Trophoblast cell (in vitro differentiated cells and primary cell): Measurements from ENCODE around the gene POLR2L.

Experiments used
- DNase-seq, 2 donors: peaks; one replicate each; pipeline ENCODE4 v3.0.0-alpha.2; 2016
- H2AFZ ChIP-seq: 2 replicates; pipeline ENCODE4 v1.6.1; 2013; ENCODE audit warnings: low read length, moderate library complexity, mild to moderate bottlenecking; ENCODE audit not compliant: insufficient read depth, poor library complexity
- H2AK5ac ChIP-seq: 2 replicates; pipeline ENCODE4 v1.6.1; 2013; ENCODE audit warnings: mild to moderate bottlenecking, low read length
- H2BK120ac ChIP-seq: 2 replicates; pipeline ENCODE4 v1.6.1; 2013; ENCODE audit warnings: low read length, mild to moderate bottlenecking, moderate library complexity; ENCODE audit not compliant: insufficient read depth, poor library complexity
- H2BK12ac ChIP-seq: 2 replicates; pipeline ENCODE4 v1.6.1; 2013; ENCODE audit warnings: mild to moderate bottlenecking, low read length, moderate library complexity
- H2BK5ac ChIP-seq: 2 replicates; pipeline ENCODE4 v1.6.1; 2013; ENCODE audit warnings: low read length, low read depth, moderate library complexity, mild to moderate bottlenecking; ENCODE audit not compliant: poor library complexity
- H3K14ac ChIP-seq: 2 replicates; pipeline ENCODE4 v1.6.1; 2013; ENCODE audit warnings: mild to moderate bottlenecking, low read length
- H3K18ac ChIP-seq: 2 replicates; pipeline ENCODE4 v1.6.1; 2013; ENCODE audit warnings: mild to moderate bottlenecking, low read length
- H3K23ac ChIP-seq: 2 replicates; pipeline ENCODE4 v1.6.1; 2013; ENCODE audit warnings: low read length
- H3K27ac ChIP-seq: 2 replicates; pipeline ENCODE4 v1.5.1; 2013; ENCODE audit warnings: low read depth, mild to moderate bottlenecking, inconsistent platforms, low read length, moderate library complexity
- H3K27me3 ChIP-seq: 2 replicates; pipeline ENCODE4 v1.6.1; 2013; ENCODE audit warnings: inconsistent platforms, mild to moderate bottlenecking, low read length, moderate library complexity; ENCODE audit not compliant: insufficient read depth
- H3K36me3 ChIP-seq, 2 experiments: 1 replicate in 1 of 2; 2 replicates in 1 of 2; pipeline ENCODE4 v1.6.1; 2013; ENCODE audit warnings: low read length in 2 of 2, mild to moderate bottlenecking in 2 of 2, moderate library complexity in 1 of 2; ENCODE audit not compliant: insufficient read depth in 2 of 2, control insufficient read depth in 1 of 2
- H3K4ac ChIP-seq: 2 replicates; pipeline ENCODE4 v1.6.1; 2013; ENCODE audit warnings: low read depth, mild to moderate bottlenecking, low read length, moderate library complexity
- H3K4me1 ChIP-seq, 2 experiments: 1 replicate in 1 of 2; 2 replicates in 1 of 2; pipeline ENCODE4 v1.6.1; 2013; ENCODE audit warnings: low read length in 2 of 2, mild to moderate bottlenecking in 2 of 2, moderate library complexity in 1 of 2; ENCODE audit not compliant: insufficient read depth in 2 of 2, control insufficient read depth in 1 of 2
- H3K4me2 ChIP-seq: 2 replicates; pipeline ENCODE4 v1.6.1; 2013; ENCODE audit warnings: inconsistent platforms, mild to moderate bottlenecking, low read length, moderate library complexity
- H3K4me3 ChIP-seq: 2 replicates; pipeline ENCODE4 v1.5.1; 2013; ENCODE audit warnings: mild to moderate bottlenecking, low read depth, low read length, inconsistent platforms
- H3K79me1 ChIP-seq: one replicate; pipeline ENCODE4 v1.6.1; 2013; ENCODE audit warnings: low read length
- H3K79me2 ChIP-seq: 2 replicates; pipeline ENCODE4 v1.6.1; 2013; ENCODE audit warnings: low read length, mild to moderate bottlenecking; ENCODE audit not compliant: control insufficient read depth, insufficient read depth, poor library complexity
- H3K9ac ChIP-seq: 2 replicates; pipeline ENCODE4 v1.6.1; 2013; ENCODE audit warnings: mild to moderate bottlenecking, low read length
- H3K9me3 ChIP-seq: 2 replicates; pipeline ENCODE4 v1.6.1; 2013; ENCODE audit warnings: low read depth, mild to moderate bottlenecking, control low read depth, inconsistent platforms, low read length; ENCODE audit not compliant: insufficient read depth
- H4K12ac ChIP-seq: 2 replicates; pipeline ENCODE4 v1.6.1; 2013; ENCODE audit warnings: low read depth, mild to moderate bottlenecking, low read length, moderate library complexity
- H4K8ac ChIP-seq: 2 replicates; pipeline ENCODE4 v1.6.1; 2013; ENCODE audit warnings: low read depth, mild to moderate bottlenecking, low read length, moderate library complexity
- H4K91ac ChIP-seq: one replicate; pipeline ENCODE4 v1.6.1; 2013; ENCODE audit warnings: low read depth, mild to moderate bottlenecking, low read length, moderate library complexity
- WGBS: extraction: QIAGEN DNeasy Blood & Tissue Kit; methylation state at CpG from one replicate; pipeline ENCODE4 v1.1.7; 2013; ENCODE audit warnings: missing lambda C conversion rate; ENCODE audit not compliant: insufficient read length, insufficient coverage; ENCODE audit errors: extremely low coverage; 5-methylcytosine and 5-hydroxymethylcytosine counted together

Gene POLR2L

DNA sequence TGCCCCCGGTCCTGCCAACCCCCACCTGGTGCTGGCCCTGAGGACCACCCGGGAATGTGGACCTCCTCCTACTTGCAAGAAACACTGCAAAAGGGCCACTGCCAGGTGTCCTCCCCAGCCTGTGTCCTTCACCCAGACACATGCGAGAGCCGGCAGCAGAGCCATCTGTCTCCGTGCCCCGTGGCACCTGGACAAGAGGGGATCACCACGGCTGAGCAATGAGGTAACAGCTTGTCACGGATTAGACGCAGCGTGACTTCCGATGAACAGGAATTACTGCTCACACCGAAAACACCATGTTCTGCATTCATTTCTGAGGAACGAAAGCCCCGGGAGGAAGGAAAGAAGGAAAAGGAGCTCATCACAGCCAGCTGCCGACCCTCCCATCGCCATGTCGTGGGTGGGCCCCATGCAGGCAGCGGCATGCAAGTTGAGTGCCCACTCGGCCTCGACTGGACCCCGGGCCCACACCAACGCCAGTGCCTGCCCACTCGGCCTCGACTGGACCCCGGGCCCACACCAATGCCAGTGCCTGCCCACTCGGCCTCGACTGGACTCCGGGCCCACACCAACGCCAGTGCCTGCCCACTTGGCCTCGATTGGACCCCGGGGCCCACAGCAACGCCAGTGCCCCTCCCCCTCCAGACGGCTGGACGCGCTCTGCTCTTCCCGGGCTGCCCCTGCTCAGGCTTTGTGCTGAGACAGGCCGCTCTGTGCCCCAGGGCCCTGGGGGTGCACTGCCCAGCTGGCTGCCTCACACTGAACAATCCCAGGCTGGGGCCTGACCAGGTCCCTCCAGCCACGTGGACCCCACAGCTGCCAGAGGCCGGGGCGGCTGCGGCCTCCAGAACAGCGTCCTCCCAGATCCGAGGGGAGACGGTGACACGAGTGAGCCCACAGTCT is 46.2 kb upstream of the POLR2L start:
- H3K79me2 ChIP-seq = no peaks in the 10 kb centered on the region
- no peak overlapping the region for H3K4ac ChIP-seq
- H3K4me1 ChIP-seq = no peaks in the 10 kb centered on the region
- no peak overlapping the region for H4K8ac ChIP-seq
- H3K9ac ChIP-seq = no peak overlapping the region
- WGBS = no CpG with 5 or more reads among the region's 45 CpGs
- H3K36me3 ChIP-seq = peaks cover 29 to 40% of the 10 kb centered on the region in 2 experiments
- no peak overlapping the region for H3K4me2 ChIP-seq
- H4K91ac ChIP-seq = no peak overlapping the region
- H3K23ac ChIP-seq = no peak overlapping the region
- no peak overlapping the region for H2BK5ac ChIP-seq
- H3K27me3 ChIP-seq = no peaks in the 10 kb centered on the region
- H3K79me1 ChIP-seq = no peaks in the 10 kb centered on the region
- no peak overlapping the region for H3K18ac ChIP-seq
- no peak overlapping the region for H2AK5ac ChIP-seq
- no peak overlapping the region for H4K12ac ChIP-seq
- H2AFZ ChIP-seq = no peak overlapping the region
- H3K14ac ChIP-seq = no peak overlapping the region
- no peak overlapping the region for H2BK120ac ChIP-seq
- H2BK12ac ChIP-seq = no peak overlapping the region
- no peak overlapping the region for H3K4me3 ChIP-seq
- no peak overlapping the region for H3K27ac ChIP-seq
- H3K9me3 ChIP-seq = peaks cover 4% of the 10 kb centered on the region
- no peak for DNase-seq

DNA sequence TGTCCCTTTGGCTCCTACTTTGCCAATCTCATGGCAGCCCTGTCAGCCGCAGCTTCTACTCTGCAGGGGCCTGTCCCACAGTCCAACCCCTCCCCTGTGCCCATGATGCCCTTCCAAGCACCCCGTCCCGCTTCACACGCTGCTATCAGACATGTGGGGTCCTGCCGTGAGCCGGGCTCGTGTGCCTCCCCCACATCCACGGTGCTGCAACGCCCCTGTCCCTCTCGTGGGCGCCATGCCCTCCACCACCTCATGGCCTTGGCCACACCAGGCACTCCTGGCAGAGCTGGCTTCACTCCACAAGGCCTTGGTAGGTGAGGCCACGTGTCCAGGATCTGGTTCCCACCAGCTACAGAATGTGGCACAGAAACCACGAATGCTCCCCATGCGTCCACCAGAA is 45.3 kb upstream of the POLR2L start:
- Histone ChIP-seq H3K4me1 (no peaks in the 10 kb centered on the region), H3K4me3 (no peak overlapping the region), H3K27me3 (no peaks in the 10 kb centered on the region), H3K18ac (no peak overlapping the region), H2BK5ac (no peak overlapping the region), H3K79me2 (no peaks in the 10 kb centered on the region), H3K23ac (no peak overlapping the region), H3K4me2 (no peak overlapping the region), H4K91ac (no peak overlapping the region), H3K9me3 (peaks cover 6% of the 10 kb centered on the region), H4K12ac (no peak overlapping the region), H3K36me3 (peaks cover 34 to 49% of the 10 kb centered on the region in 2 experiments), H3K9ac (no peak overlapping the region), H3K79me1 (no peaks in the 10 kb centered on the region), H3K14ac (no peak overlapping the region), H3K4ac (no peak overlapping the region), H3K27ac (no peak overlapping the region), H4K8ac (no peak overlapping the region), H2AFZ (no peak overlapping the region), H2BK120ac (no peak overlapping the region), H2AK5ac (no peak overlapping the region), H2BK12ac (no peak overlapping the region)
- WGBS = no CpG with 5 or more reads among the region's 14 CpGs
- no peak for DNase-seq

DNA sequence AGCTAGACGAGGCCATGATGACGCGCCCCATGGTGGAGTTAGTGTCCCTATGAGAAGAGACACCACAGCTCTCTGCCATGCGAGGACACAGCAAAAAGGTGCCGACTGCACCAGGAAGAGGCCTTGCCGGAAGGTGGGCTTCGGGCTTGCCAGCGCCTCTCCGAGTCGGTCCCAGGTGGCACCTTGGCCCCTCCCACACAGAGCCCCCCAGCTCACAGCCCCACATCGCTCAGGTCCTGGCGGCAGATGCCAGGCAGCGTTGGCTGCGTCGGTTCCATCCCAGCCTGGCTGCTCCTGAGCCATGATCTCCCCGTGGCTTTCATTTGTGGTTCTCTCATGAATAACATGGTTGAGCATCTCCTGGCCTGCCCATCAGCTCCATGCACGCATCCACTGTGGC is 44.2 kb upstream of the POLR2L start:
- Histone ChIP-seq H3K4me1 (no peaks in the 10 kb centered on the region), H3K79me2 (no peaks in the 10 kb centered on the region), H2BK12ac (no peak overlapping the region), H3K23ac (no peak overlapping the region), H4K12ac (no peak overlapping the region), H3K79me1 (no peaks in the 10 kb centered on the region), H4K8ac (no peak overlapping the region), H3K4ac (no peak overlapping the region), H3K14ac (no peak overlapping the region), H3K4me3 (no peak overlapping the region), H3K27ac (no peak overlapping the region), H3K27me3 (no peaks in the 10 kb centered on the region), H4K91ac (no peak overlapping the region), H2BK120ac (no peak overlapping the region), H3K4me2 (no peak overlapping the region), H2AK5ac (no peak overlapping the region), H3K9ac (no peak overlapping the region), H3K36me3 (peaks cover 37 to 43% of the 10 kb centered on the region in 2 experiments), H2BK5ac (no peak overlapping the region), H3K9me3 (peaks cover 6% of the 10 kb centered on the region), H2AFZ (no peak overlapping the region), H3K18ac (no peak overlapping the region)
- WGBS = no CpG with 5 or more reads among the region's 17 CpGs
- no peak for DNase-seq

DNA sequence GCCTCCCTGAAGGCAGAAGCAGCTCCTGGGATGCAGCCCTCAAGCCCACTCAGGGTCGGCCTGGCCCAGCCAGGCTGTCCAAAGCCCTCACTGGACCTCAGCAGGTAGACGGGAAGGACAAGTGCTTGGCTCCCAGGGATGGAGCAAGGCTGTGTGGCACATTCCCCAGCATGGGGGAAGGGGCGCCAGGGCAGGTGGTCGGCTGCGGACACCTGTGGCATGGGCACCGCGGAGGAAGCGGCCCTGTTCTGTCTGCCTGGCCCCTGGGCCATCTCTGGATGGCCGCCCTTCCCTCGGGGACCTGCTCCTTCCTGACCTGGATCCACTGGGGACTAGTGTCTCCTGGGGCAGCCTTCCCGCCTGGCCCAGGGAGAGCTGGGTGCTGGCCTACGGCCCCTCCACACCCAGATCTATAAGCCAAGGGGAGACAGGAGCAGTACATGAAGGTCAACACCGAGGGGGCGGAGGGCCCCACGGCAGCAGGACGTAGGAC is 42.3 kb upstream of the POLR2L start:
- Histone ChIP-seq H2AK5ac (no peak overlapping the region), H3K23ac (no peak overlapping the region), H3K4me3 (no peak overlapping the region), H3K79me2 (no peaks in the 10 kb centered on the region), H3K79me1 (no peaks in the 10 kb centered on the region), H3K4me2 (no peak overlapping the region), H3K9me3 (peaks cover 3% of the 10 kb centered on the region), H4K8ac (no peak overlapping the region), H3K27ac (no peak overlapping the region), H4K12ac (no peak overlapping the region), H3K27me3 (no peaks in the 10 kb centered on the region), H3K14ac (no peak overlapping the region), H2BK5ac (no peak overlapping the region), H2AFZ (no peak overlapping the region), H3K36me3 (peaks cover 45 to 51% of the 10 kb centered on the region in 2 experiments), H2BK12ac (no peak overlapping the region), H3K9ac (no peak overlapping the region), H2BK120ac (no peak overlapping the region), H3K4ac (no peak overlapping the region), H4K91ac (no peak overlapping the region), H3K4me1 (no peaks in the 10 kb centered on the region), H3K18ac (no peak overlapping the region)
- DNase-seq = no peak
- no CpG with 5 or more reads among the region's 16 CpGs for WGBS
